Mesenchymal stem cell (in vitro differentiated cells and primary cell): Measurements from ENCODE around the gene SIGLEC10.
A peak's percentile ranks its signal among the peaks of the same experiment; 100 is the strongest.

Experiments used
- DNase-seq: peaks from one replicate; pipeline ENCODE4 v3.0.0-alpha.2; 2013
- H2AFZ ChIP-seq: one replicate; pipeline ENCODE4 v1.6.1; 2013; ENCODE audit warnings: low read depth, mild to moderate bottlenecking, control low read depth, inconsistent platforms, low read length, moderate library complexity
- H2AK5ac ChIP-seq: 2 replicates; pipeline ENCODE4 v1.6.1; 2013; ENCODE audit warnings: low read length, moderate library complexity, mild to moderate bottlenecking, inconsistent platforms; ENCODE audit not compliant: severe bottlenecking
- H2BK120ac ChIP-seq: one replicate; pipeline ENCODE4 v1.6.1; 2013; ENCODE audit warnings: low read depth, mild to moderate bottlenecking, inconsistent platforms, low read length, moderate library complexity
- H2BK12ac ChIP-seq, 2 experiments: one replicate each; pipeline ENCODE4 v1.6.1; 2013; ENCODE audit warnings: inconsistent platforms in 2 of 2, low read length in 2 of 2, mild to moderate bottlenecking in 2 of 2, moderate library complexity in 2 of 2, control low read depth in 1 of 2
- H2BK15ac ChIP-seq: one replicate; pipeline ENCODE4 v1.6.1; 2013; ENCODE audit warnings: mild to moderate bottlenecking, low read depth, inconsistent platforms; ENCODE audit not compliant: poor library complexity, severe bottlenecking
- H2BK5ac ChIP-seq: 2 replicates; pipeline ENCODE4 v1.6.1; 2013; ENCODE audit warnings: low read depth, mild to moderate bottlenecking, low read length, control low read depth, inconsistent platforms; ENCODE audit not compliant: poor library complexity, severe bottlenecking
- H3K14ac ChIP-seq, 2 experiments: one replicate each; pipeline ENCODE4 v1.6.1; 2013; ENCODE audit warnings: inconsistent platforms in 2 of 2, low read length in 2 of 2, control low read depth in 1 of 2, mild to moderate bottlenecking in 1 of 2, moderate library complexity in 1 of 2
- H3K18ac ChIP-seq, 2 experiments: one replicate each; pipeline ENCODE4 v1.6.1; 2013; ENCODE audit warnings: inconsistent platforms in 2 of 2, low read length in 2 of 2, control low read depth in 1 of 2, low read depth in 1 of 2, mild to moderate bottlenecking in 1 of 2
- H3K23ac ChIP-seq, 2 experiments: one replicate each; pipeline ENCODE4 v1.6.1; 2013; ENCODE audit warnings: inconsistent platforms in 2 of 2, low read length in 2 of 2, mild to moderate bottlenecking in 2 of 2, moderate library complexity in 2 of 2, control low read depth in 1 of 2
- H3K27ac ChIP-seq: 2 replicates; pipeline ENCODE4 v1.5.1; 2013; ENCODE audit warnings: mild to moderate bottlenecking, moderate library complexity, low read length, control low read depth, inconsistent platforms; ENCODE audit not compliant: poor library complexity, severe bottlenecking
- H3K27me3 ChIP-seq, 2 experiments: 2 replicates each; pipeline versions ENCODE4 v1.6.1 to v1.7.0; 2013; ENCODE audit warnings: low read length in 2 of 2, mild to moderate bottlenecking in 2 of 2, moderate library complexity in 2 of 2, control low read depth in 1 of 2, inconsistent platforms in 1 of 2; ENCODE audit not compliant: control insufficient read depth in 1 of 2, insufficient read depth in 1 of 2
- H3K36me3 ChIP-seq, 2 experiments: 2 replicates each; pipeline versions ENCODE4 v1.6.1 to v1.7.0; 2013; ENCODE audit warnings: low read length in 2 of 2, control low read depth in 1 of 2, inconsistent platforms in 1 of 2, low read depth in 1 of 2, mild to moderate bottlenecking in 1 of 2; ENCODE audit not compliant: insufficient read depth in 2 of 2, control insufficient read depth in 1 of 2
- H3K4ac ChIP-seq, 2 experiments: one replicate each; pipeline ENCODE4 v1.6.1; 2013; ENCODE audit warnings: inconsistent platforms in 2 of 2, low read length in 2 of 2, mild to moderate bottlenecking in 2 of 2, moderate library complexity in 2 of 2, control low read depth in 1 of 2, low read depth in 1 of 2
- H3K4me1 ChIP-seq: 2 replicates; pipeline ENCODE4 v1.6.1; 2013; ENCODE audit warnings: low read depth, low read length, control low read depth; ENCODE audit not compliant: control insufficient read depth, insufficient read depth
- H3K4me2 ChIP-seq: 2 replicates; pipeline ENCODE4 v1.6.1; 2013; ENCODE audit warnings: low read length, mild to moderate bottlenecking, inconsistent platforms; ENCODE audit not compliant: poor library complexity, severe bottlenecking
- H3K4me3 ChIP-seq, 2 experiments: 2 replicates each; pipeline versions ENCODE4 v1.5.1 to v1.7.0; 2013; ENCODE audit warnings: low read length in 2 of 2, mild to moderate bottlenecking in 2 of 2, control low read depth in 1 of 2, low read depth in 1 of 2; ENCODE audit not compliant: insufficient read depth in 1 of 2
- H3K79me1 ChIP-seq: replicated peaks from 2 replicates; pipeline ENCODE4 v1.6.1; 2013; ENCODE audit warnings: mild to moderate bottlenecking, control low read depth, low read length, inconsistent platforms; ENCODE audit not compliant: poor library complexity, severe bottlenecking
- H3K9ac ChIP-seq: 2 replicates; pipeline ENCODE4 v1.7.0; 2013; ENCODE audit warnings: mild to moderate bottlenecking, low read length, moderate library complexity
- H3K9me3 ChIP-seq: 2 replicates; pipeline ENCODE4 v1.7.0; 2013; ENCODE audit warnings: mild to moderate bottlenecking, low read length; ENCODE audit not compliant: control insufficient read depth
- H4K8ac ChIP-seq: one replicate; pipeline ENCODE4 v1.6.1; 2013; ENCODE audit warnings: inconsistent platforms, mild to moderate bottlenecking, low read length, moderate library complexity
- H4K91ac ChIP-seq: one replicate; pipeline ENCODE4 v1.6.1; 2013; ENCODE audit warnings: mild to moderate bottlenecking, low read length, inconsistent platforms
- WGBS: methylation state at CpG from one replicate; pipeline ENCODE4 v1.1.7; 2013; ENCODE audit warnings: mixed read lengths; 5-methylcytosine and 5-hydroxymethylcytosine counted together

SIGLEC10 gene

DNA sequence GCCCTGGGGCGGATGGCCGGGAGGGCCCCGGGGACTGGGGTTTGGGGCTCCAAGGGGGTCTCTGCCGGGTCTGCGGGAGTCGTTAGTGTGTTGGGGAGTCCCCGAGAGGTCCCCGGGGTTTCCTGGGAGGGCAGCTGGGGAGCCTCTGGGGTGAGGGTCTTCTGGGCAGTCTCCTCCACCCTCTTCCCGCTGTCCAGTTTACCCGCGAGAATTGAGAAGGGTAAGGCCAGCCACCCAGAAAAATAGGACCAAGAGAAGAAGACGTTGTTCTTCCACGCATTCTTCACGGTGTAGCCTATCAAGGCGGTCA is 50.2 kb downstream of the SIGLEC10 start:
- WGBS, result 2% methylated on average over 14 of the region's 15 CpGs
- H3K4me1 ChIP-seq, result peaks cover 31% of the 10 kb centered on the region
- no peak for DNase-seq

DNA sequence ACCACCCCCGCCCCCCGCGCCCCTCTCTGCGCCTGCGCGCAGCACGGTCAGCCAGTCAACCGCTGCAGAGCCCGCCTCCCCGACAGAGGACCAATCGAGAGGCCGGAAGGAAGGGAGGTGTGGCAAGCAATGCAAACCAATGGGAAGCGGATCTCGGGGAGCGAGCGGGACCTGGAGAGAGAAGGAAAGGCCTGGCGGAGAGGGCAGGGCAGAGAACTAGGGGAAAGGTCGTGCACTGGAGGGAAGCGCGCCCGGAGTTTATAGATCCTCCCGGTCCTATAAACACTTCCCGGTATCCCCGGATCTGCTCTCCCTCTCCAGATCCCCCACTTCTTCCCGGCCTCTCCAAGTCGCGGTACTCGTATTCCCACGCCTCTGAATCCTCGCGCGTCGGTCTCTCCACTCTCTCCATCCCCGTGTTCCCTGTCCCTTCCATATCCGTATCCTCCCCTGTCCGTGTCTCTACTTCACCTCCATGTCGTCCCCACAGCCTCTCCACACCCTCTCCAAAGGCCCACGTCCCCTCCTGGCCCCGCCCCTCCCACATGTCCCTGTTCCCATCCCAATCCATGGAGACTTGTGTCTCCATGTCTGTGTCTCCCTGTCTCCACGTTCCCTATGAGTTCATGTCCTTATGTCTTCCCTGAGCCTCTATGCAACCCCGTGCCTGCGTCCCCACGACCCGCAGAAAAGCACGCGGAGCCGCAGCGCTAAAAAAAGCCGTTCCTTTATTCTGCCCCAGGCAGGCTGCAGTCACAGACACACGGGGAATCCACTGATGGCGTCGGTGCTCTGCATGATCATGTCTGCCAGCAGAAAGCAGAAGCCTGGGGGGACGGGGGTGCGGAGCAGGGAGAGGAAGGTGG is 50.8 kb downstream of the SIGLEC10 start:
- Histone ChIP-seq H2BK120ac (peak overlapping the region; percentile 45), H3K23ac (no peak overlapping the region)

More for the DNA sequence above, 50.2 kb downstream of the SIGLEC10 start:
- Histone ChIP-seq H3K9me3 (no peaks in the 10 kb centered on the region), H3K14ac (peak overlapping the region in 1 of 2 experiments; percentile 73), H2BK15ac (peak overlapping the region; percentile 87), H3K9ac (peak overlapping the region; percentile 94), H3K4me2 (peak overlapping the region; percentile 95), H2AK5ac (no peak overlapping the region), H2BK12ac (no peak overlapping the region), H3K79me1 (peaks cover 21% of the 10 kb centered on the region), H2BK120ac (peak overlapping the region; percentile 45), H3K4ac (peak overlapping the region; percentile 58 to 94), H4K8ac (peak overlapping the region; percentile 66), H4K91ac (no peak overlapping the region), H3K23ac (no peak overlapping the region), H3K4me3 (peak overlapping the region; percentile 59 to 90), H3K36me3 (no peaks in the 10 kb centered on the region), H2AFZ (no peak overlapping the region), H2BK5ac (peak overlapping the region; percentile 15), H3K27ac (peak overlapping the region; percentile 83), H3K18ac (peak overlapping the region; percentile 44 to 93), H3K27me3 (peaks cover 4 to 12% of the 10 kb centered on the region in 2 experiments)

DNA sequence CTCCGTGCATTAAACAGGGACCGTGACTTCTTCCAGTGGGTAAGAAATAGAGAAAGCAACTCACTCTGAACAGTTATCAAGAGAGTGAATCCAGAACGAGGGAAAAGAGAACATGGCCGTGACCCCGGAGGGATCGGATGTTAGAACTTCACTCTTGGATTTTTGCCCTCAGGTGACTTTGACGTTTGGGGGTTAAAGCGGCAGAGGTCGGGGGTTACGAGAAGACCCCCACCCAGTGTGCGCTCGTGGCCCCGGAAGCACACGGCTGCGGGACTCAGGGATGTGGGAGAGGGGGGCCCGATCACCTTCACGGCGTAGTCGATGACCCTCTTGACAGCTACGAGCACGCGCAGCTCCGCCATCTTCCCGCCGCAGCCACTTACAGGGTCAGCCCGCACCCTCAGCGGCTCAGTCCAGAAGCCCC is 51.5 kb downstream of the SIGLEC10 start, which contains the start of gene ETFB:
Gene ETFB, minus strand, starts transcription at position 424 of the 424 bp plus-strand sequence. Its CDS starts 62 bp downstream, at position 362.
- peak within 1 kb of the TSS; percentile 58 to 96 for H3K4ac ChIP-seq
- peak within 1 kb of the TSS; percentile 45 for H2BK120ac ChIP-seq
- no peaks in the 10 kb centered on the region for H3K36me3 ChIP-seq
- peak within 1 kb of the TSS in 1 of 2 experiments; percentile 51 for H2BK12ac ChIP-seq
- peak within 1 kb of the TSS; percentile 95 for H3K4me2 ChIP-seq
- H2BK15ac ChIP-seq, result peak within 1 kb of the TSS; percentile 87
- H3K4me1 ChIP-seq, result peaks cover 35% of the 10 kb centered on the region
- H3K4me3 ChIP-seq, result peak within 1 kb of the TSS; percentile 90 to 91
- DNase-seq, result no peak
- H3K23ac ChIP-seq, result peak within 1 kb of the TSS in 1 of 2 experiments; percentile 27
- no peaks in the 10 kb centered on the region for H3K9me3 ChIP-seq
- peaks cover 25% of the 10 kb centered on the region for H3K79me1 ChIP-seq
- peak within 1 kb of the TSS; percentile 95 for H3K9ac ChIP-seq
- peak within 1 kb of the TSS; percentile 94 for H4K8ac ChIP-seq
- WGBS, result 3% methylated on average over 12 of the region's 27 CpGs
- peak within 1 kb of the TSS in 1 of 2 experiments; percentile 97 for H3K14ac ChIP-seq
- peak within 1 kb of the TSS; percentile 79 for H4K91ac ChIP-seq
- peak within 1 kb of the TSS; percentile 38 for H2AK5ac ChIP-seq
- H3K27me3 ChIP-seq, result peaks cover 0 to 2% of the 10 kb centered on the region in 2 experiments
- H3K27ac ChIP-seq, result peak within 1 kb of the TSS; percentile 83
- peak within 1 kb of the TSS; percentile 67 for H2AFZ ChIP-seq
- H2BK5ac ChIP-seq, result peak within 1 kb of the TSS; percentile 15
- peak within 1 kb of the TSS; percentile 93 to 98 for H3K18ac ChIP-seq

More for the DNA sequence above, 50.8 kb downstream of the SIGLEC10 start:
- H4K91ac ChIP-seq, result peak overlapping the region; percentile 79
- no peak overlapping the region for H2AK5ac ChIP-seq
- no peaks in the 10 kb centered on the region for H3K9me3 ChIP-seq
- peak overlapping the region in 1 of 2 experiments; percentile 51 for H2BK12ac ChIP-seq
- H3K4me2 ChIP-seq, result peak overlapping the region; percentile 95
- H2BK5ac ChIP-seq, result peak overlapping the region; percentile 15
- H2BK15ac ChIP-seq, result peak overlapping the region; percentile 87
- peak overlapping the region; percentile 58 to 94 for H3K4ac ChIP-seq
- peaks cover 21% of the 10 kb centered on the region for H3K79me1 ChIP-seq
- H3K9ac ChIP-seq, result peak overlapping the region; percentile 95
- H3K27me3 ChIP-seq, result peaks cover 4 to 6% of the 10 kb centered on the region in 2 experiments
- under 1% methylated on average over 44 of the region's 54 CpGs for WGBS
- peak; percentile 98 for DNase-seq
- H3K4me1 ChIP-seq, result peaks cover 35% of the 10 kb centered on the region
- peak overlapping the region; percentile 66 for H4K8ac ChIP-seq
- H3K14ac ChIP-seq, result peak overlapping the region in 1 of 2 experiments; percentile 85
- H3K18ac ChIP-seq, result peak overlapping the region; percentile 44 to 93
- peak overlapping the region; percentile 83 for H3K27ac ChIP-seq
- peak overlapping the region; percentile 90 to 91 for H3K4me3 ChIP-seq
- peak overlapping the region; percentile 62 for H2AFZ ChIP-seq
- no peaks in the 10 kb centered on the region for H3K36me3 ChIP-seq
